Panc1 (cell line): ENCODE results near the gene EVI5. TPM values are rescaled to one million over a fixed set of nuclear protein-coding genes. Genes with fewer than 3 reads are reported as not detected.

ENCODE experiments used
- ATAC-seq: fragments of 200-7000 bp; cut with Tn5 transposase; 2 replicates; pipeline ENCODE4 v1.9.1; 2020; ENCODE audit warnings: mild to moderate bottlenecking, moderate library complexity
- BruUV-seq: library from RNA; stranded (reverse); fragments of 400-500 nt; replicated peaks from 2 replicates; lab custom pipeline; 2021; lab: Mats Ljungman, UMichigan
- CTCF ChIA-PET: fragments of 300-600 bp; sonication (Branson Sonifier 250); formaldehyde crosslinking; loops from one replicate; lab custom pipeline; 2022; ENCODE audit warnings: antibody characterized with exemption; lab: Charles Lee
- POLR2A ChIA-PET: fragments of 300-600 bp; sonication (Branson Sonifier 250); formaldehyde crosslinking; loops from one replicate; lab custom pipeline; 2022; ENCODE audit warnings: antibody characterized with exemption; lab: Charles Lee
- DNase-seq: peaks from one replicate; pipeline ENCODE4 v3.0.0-alpha.2; 2010; ENCODE audit warnings: low read depth, low spot score
- H3K27ac ChIP-seq: 2 replicates; pipeline ENCODE4 v1.5.1; 2011; ENCODE audit warnings: mild to moderate bottlenecking, low read length, inconsistent platforms
- H3K27me3 ChIP-seq: fragments of 200-500 bp; sonication (Bioruptor generic); 2 replicates; pipeline ENCODE4 v1.6.0; 2014; ENCODE audit warnings: low read length, inconsistent platforms; ENCODE audit not compliant: control insufficient read depth, insufficient read depth
- H3K36me3 ChIP-seq: fragments of 200-500 bp; sonication (Bioruptor generic); 2 replicates; pipeline ENCODE4 v1.5.1; 2014; ENCODE audit warnings: inconsistent platforms, mild to moderate bottlenecking, low read length, moderate library complexity; ENCODE audit not compliant: control insufficient read depth, insufficient read depth
- H3K4me1 ChIP-seq: 2 replicates; pipeline ENCODE4 v1.5.1; 2011; ENCODE audit warnings: inconsistent platforms, mild to moderate bottlenecking, low read length, moderate library complexity; ENCODE audit not compliant: control insufficient read depth, insufficient read depth
- H3K4me3 ChIP-seq, 2 experiments: 2 replicates each; pipeline ENCODE4 v1.5.1; 2011 to 2012; ENCODE audit warnings: low read depth in 2 of 2, low read length in 2 of 2, mild to moderate bottlenecking in 2 of 2, inconsistent platforms in 1 of 2, moderate library complexity in 1 of 2
- H3K9me3 ChIP-seq: fragments of 200-500 bp; sonication (Bioruptor generic); 2 replicates; pipeline ENCODE4 v1.5.1; 2014; ENCODE audit warnings: low read depth, mild to moderate bottlenecking, inconsistent platforms, low read length, moderate library complexity; ENCODE audit not compliant: control insufficient read depth, insufficient read depth
- POLR2AphosphoS5 ChIP-seq: IDR thresholded peaks from 2 replicates; pipeline ENCODE4 v1.6.1; 2012; ENCODE audit warnings: mild to moderate bottlenecking, low read depth, low read length, moderate library complexity
- REST ChIP-seq, 2 experiments: IDR thresholded peaks; 2 replicates each; pipeline ENCODE4 v1.6.1; 2011 to 2012; ENCODE audit warnings: low read depth in 2 of 2, control low read depth in 1 of 2, low read length in 1 of 2, mild to moderate bottlenecking in 1 of 2, moderate library complexity in 1 of 2; ENCODE audit not compliant: insufficient read depth in 1 of 2
- SIN3A ChIP-seq: IDR thresholded peaks from 2 replicates; pipeline ENCODE4 v1.6.1; 2012; ENCODE audit warnings: low read depth, mild to moderate bottlenecking, low read length, moderate library complexity, borderline replicate concordance; ENCODE audit not compliant: insufficient read depth
- TCF7L2 ChIP-seq: IDR thresholded peaks from 2 replicates; pipeline ENCODE4 v1.6.1; 2011; ENCODE audit warnings: mild to moderate bottlenecking, low read depth, low read length, inconsistent platforms
- in situ Hi-C: cut with HindIII; loops from 2 replicates; pipeline ENCODE4 v1.10.0; 2016; ENCODE audit warnings: low sequenced_read_pairs, low pct_unique_long_range_greater_than_20kb
- intact Hi-C: fragments of 100-400 bp; cut with micrococcal nuclease; formaldehyde crosslinking; loops from one replicate; pipeline ENCODE4 v1.10.0; 2022; ENCODE audit not compliant: unreplicated experiment
- total RNA-seq: library from RNA; stranded (reverse); gene quantifications from one replicate; pipeline ENCODE4 v1.2.1, GENCODE V29; 2021; ENCODE audit not compliant: unreplicated experiment
- TF ChIP-seq, protein P1 (sequence below): fragments of 450-650 bp; IDR thresholded peaks from 2 replicates; pipeline ENCODE4 v1.5.1; 2017; ENCODE audit warnings: mild to moderate bottlenecking

The EVI5 gene
- total RNA-seq, 1 experiment from 2014 or later: 21.2 TPM

DNA sequence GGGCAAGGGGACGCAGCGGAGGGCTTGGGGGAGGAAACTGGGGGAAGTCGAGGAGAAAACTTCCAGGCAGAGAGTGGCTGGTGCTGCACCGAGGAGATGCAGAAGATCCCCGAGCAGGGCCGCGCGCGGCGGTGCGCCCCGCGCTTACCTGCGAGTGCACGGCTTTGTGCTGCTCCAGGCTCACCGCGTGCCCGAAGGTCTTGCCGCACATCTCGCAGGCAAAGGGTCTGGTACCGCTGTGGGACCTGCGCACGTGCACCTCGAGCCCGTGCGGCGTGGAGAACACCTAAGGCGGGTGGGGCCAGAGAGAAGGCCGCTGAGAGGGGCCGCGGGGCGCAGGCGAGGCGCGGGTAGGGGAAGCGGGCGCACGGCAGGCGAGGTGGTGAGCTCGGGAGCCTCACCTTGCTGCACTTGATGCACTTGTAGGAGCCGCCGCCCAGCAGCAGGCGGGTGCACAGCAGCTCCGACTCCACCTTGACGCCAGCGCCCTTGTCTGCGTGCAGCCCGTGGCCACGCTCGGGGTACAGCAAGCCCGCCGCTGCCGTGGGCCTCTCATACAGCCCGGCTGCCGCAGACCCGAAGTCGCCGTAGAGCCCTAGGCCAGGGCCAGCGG is 304.6 kb downstream of the EVI5 start:
- Histone ChIP-seq H3K9me3 (no peaks in the 10 kb centered on the region), H3K4me1 (peaks cover 2% of the 10 kb centered on the region; the same call in 1 of the 2 replicates), H3K27me3 (no peaks in the 10 kb centered on the region; the same call in 1 of the 2 replicates), H3K27ac (no peak overlapping the region), H3K4me3 (no peak overlapping the region), H3K36me3 (no peaks in the 10 kb centered on the region)
- POLR2A ChIA-PET: no interaction called here
- no TSS peak for BruUV-seq
- intact Hi-C loops: no loop called here
- DNase-seq: no peak
- in situ Hi-C loops: no loop called here
- CTCF ChIA-PET: no interaction called here
- TF ChIP-seq, protein P1, sequence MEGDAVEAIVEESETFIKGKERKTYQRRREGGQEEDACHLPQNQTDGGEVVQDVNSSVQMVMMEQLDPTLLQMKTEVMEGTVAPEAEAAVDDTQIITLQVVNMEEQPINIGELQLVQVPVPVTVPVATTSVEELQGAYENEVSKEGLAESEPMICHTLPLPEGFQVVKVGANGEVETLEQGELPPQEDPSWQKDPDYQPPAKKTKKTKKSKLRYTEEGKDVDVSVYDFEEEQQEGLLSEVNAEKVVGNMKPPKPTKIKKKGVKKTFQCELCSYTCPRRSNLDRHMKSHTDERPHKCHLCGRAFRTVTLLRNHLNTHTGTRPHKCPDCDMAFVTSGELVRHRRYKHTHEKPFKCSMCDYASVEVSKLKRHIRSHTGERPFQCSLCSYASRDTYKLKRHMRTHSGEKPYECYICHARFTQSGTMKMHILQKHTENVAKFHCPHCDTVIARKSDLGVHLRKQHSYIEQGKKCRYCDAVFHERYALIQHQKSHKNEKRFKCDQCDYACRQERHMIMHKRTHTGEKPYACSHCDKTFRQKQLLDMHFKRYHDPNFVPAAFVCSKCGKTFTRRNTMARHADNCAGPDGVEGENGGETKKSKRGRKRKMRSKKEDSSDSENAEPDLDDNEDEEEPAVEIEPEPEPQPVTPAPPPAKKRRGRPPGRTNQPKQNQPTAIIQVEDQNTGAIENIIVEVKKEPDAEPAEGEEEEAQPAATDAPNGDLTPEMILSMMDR: no peak
- TF ChIP-seq SIN3A: no peak
- no peak for TF ChIP-seq REST (IDR thresholded peaks at IDR 0.05; ENCODE audit: insufficient read depth in 1 of 2, low read depth in 2 of 2, low read length in 1 of 2)
- no peak for TF ChIP-seq POLR2AphosphoS5
- no peak for TF ChIP-seq TCF7L2
- ATAC-seq: no peak

- Histone ChIP-seq H3K9me3 (no peaks in the 10 kb centered on the region), H3K4me1 (peaks cover 2% of the 10 kb centered on the region; the same call in 1 of the 2 replicates), H3K4me3 (no peak overlapping the region), H3K27me3 (no peaks in the 10 kb centered on the region; the same call in 1 of the 2 replicates), H3K36me3 (no peaks in the 10 kb centered on the region), H3K27ac (no peak overlapping the region)
- TF ChIP-seq POLR2AphosphoS5: no peak
- no peak for TF ChIP-seq TCF7L2
- TF ChIP-seq REST (IDR thresholded peaks at IDR 0.05; ENCODE audit: insufficient read depth in 1 of 2, low read depth in 2 of 2, low read length in 1 of 2): no peak
- BruUV-seq: no TSS peak
- CTCF ChIA-PET: no interaction called here
- POLR2A ChIA-PET: no interaction called here
- in situ Hi-C loops: no loop called here
- intact Hi-C loops: no loop called here
- DNase-seq (no peak), ATAC-seq (no peak)
These were observed 305.3 kb downstream of the EVI5 start for GRCh38 chr1:92479587-92479986.
